ENCODE data around the gene PPP1R8.
"Not testable (repeated sequence)": the region's sequence is repeated elsewhere in the genome, so short reads cannot be mapped to it uniquely, and the experiment has no call there.

Gene PPP1R8

DNA sequence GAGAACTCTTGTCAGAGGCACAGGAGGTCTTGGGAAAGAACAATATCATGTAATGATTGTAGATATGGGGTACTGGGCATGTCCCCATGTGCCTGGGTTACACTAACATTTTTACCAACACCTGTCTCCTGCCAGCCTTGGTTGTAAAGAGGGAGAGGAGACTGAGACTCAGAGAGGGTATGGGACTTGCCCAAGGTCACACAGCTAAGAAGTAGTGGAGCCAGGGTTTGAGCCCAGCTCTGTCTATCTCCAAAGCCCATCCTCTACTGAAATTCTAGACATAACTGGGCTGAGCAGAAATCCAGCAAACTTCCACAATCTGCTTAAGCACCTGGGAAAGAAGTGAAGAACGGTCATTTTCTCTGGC is 39.1 kb downstream of the PPP1R8 start:
- TF ChIP-seq CTCF (conservative IDR thresholded peaks at IDR 0.05; ENCODE audit: low read length) (no peak), EZH2phosphoT487 (IDR thresholded peaks at IDR 0.05; ENCODE audit: borderline replicate concordance) (no peak)
- H3K4me2 ChIP-seq (ENCODE audit: low read depth, low read length, poor library complexity, severe bottlenecking) = peak overlapping the region; percentile 87

DNA sequence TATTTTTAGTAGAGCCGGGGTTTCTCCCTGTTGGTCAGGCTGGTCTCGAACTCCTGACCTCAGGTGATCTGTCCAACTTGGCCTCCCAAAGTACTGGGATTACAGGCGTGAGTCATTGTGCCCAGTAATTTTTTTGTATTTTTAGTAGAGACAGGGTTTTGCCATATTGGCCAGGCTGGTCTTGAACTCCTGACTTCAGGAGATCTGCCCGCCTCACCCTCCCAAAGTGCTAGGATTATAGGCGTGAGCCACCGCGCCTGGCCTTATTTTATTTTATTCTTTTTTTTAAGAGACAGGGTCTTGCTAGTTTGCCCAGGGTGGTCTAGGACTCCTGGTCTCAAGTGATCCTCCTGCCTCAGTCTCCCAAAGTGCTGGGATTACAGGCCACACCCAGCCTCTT is 40.5 kb downstream of the PPP1R8 start:
- H3K4me1 ChIP-seq (ENCODE audit: insufficient read depth, low read length, poor library complexity, severe bottlenecking) = peaks cover 22% of the 10 kb centered on the region
- not testable (repeated sequence) for H3K9ac ChIP-seq (ENCODE audit: low read depth, low read length, poor library complexity, severe bottlenecking); H3K27me3 ChIP-seq (ENCODE audit: insufficient read depth, low read length, poor library complexity, severe bottlenecking); H3K4me2 ChIP-seq (ENCODE audit: low read depth, low read length, poor library complexity, severe bottlenecking); H2AFZ ChIP-seq (ENCODE audit: low read length); H3K9me2 ChIP-seq (replicated peaks; ENCODE audit: low read depth, low read length); H3K9me3 ChIP-seq (ENCODE audit: insufficient read depth, low read depth, low read length); H3K4me3 ChIP-seq (ENCODE audit: low read length, poor library complexity, severe bottlenecking); H3K36me3 ChIP-seq (ENCODE audit: insufficient read depth, low read length); H3K79me2 ChIP-seq (ENCODE audit: insufficient read depth, low read length); H4K20me1 ChIP-seq (ENCODE audit: insufficient read depth, low read length, poor library complexity, severe bottlenecking); H3F3A ChIP-seq (ENCODE audit: low read depth)

More for the DNA sequence above, 39.1 kb downstream of the PPP1R8 start:
- Histone ChIP-seq H3K9me2 (replicated peaks; ENCODE audit: low read depth, low read length) (no peaks in the 10 kb centered on the region), H3K9me3 (ENCODE audit: insufficient read depth, low read depth, low read length) (no peaks in the 10 kb centered on the region), H3K9ac (ENCODE audit: low read depth, low read length, poor library complexity, severe bottlenecking) (peak overlapping the region; percentile 66), H3K27me3 (ENCODE audit: insufficient read depth, low read length, poor library complexity, severe bottlenecking) (no peaks in the 10 kb centered on the region), H3K4me3 (ENCODE audit: low read length, poor library complexity, severe bottlenecking) (peak overlapping the region; percentile 71), H3K79me2 (ENCODE audit: insufficient read depth, low read length) (no peaks in the 10 kb centered on the region), H3K36me3 (ENCODE audit: insufficient read depth, low read length) (no peaks in the 10 kb centered on the region), H3F3A (ENCODE audit: low read depth) (no peaks in the 10 kb centered on the region), H2AFZ (ENCODE audit: low read length) (peak overlapping the region; percentile 69; the same call in 1 of the 2 replicates), H3K4me1 (ENCODE audit: insufficient read depth, low read length, poor library complexity, severe bottlenecking) (peaks cover 22% of the 10 kb centered on the region), H4K20me1 (ENCODE audit: insufficient read depth, low read length, poor library complexity, severe bottlenecking) (no peaks in the 10 kb centered on the region)

DNA sequence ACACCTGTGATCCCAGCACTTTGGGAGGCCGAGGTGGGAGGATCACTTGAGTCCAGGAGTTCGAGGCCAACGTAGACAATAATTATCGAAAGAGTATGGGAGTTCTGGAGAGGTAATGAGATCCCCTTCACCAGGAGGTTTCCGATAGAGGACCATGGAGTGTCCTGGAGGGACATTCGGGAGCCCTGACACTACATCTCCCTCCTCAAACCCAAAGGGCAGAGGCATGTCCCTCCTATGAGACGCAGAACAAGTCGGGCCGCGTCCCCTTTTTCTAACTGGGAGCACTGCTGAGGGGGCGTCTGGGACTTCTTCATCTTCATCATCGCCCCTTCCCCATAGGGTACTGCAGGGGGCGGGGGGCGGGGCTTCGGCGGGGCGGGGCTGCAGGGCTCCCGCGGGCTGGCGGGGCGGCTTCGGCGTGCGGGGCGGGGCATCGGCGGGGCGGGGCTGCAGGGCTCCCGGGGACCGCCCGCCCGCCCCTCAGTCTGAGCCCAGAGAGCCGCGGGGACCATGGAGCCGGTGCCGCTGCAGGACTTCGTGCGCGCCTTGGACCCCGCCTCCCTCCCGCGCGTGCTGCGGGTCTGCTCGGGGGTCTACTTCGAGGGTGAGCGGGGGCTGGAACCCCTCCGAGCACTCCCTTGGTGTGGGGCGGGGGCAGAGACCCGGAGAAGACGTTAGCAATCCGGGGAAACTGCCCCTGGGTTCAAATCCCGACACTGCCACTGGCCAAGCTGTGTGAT is 41.6 kb downstream of the PPP1R8 start, which contains the start of gene THEMIS2:
TSS of gene THEMIS2 (plus strand) at position 486 of the 743 bp plus-strand sequence. CDS start at position 514, 28 bp downstream.
- Histone ChIP-seq H3K4me3 (ENCODE audit: low read length, poor library complexity, severe bottlenecking) (peak within 1 kb of the TSS; percentile 74), H3K9me3 (ENCODE audit: insufficient read depth, low read depth, low read length) (no peaks in the 10 kb centered on the region), H3K36me3 (ENCODE audit: insufficient read depth, low read length) (no peaks in the 10 kb centered on the region), H3K4me2 (ENCODE audit: low read depth, low read length, poor library complexity, severe bottlenecking) (peak within 1 kb of the TSS; percentile 64), H4K20me1 (ENCODE audit: insufficient read depth, low read length, poor library complexity, severe bottlenecking) (no peaks in the 10 kb centered on the region), H3K27me3 (ENCODE audit: insufficient read depth, low read length, poor library complexity, severe bottlenecking) (no peaks in the 10 kb centered on the region), H3K9ac (ENCODE audit: low read depth, low read length, poor library complexity, severe bottlenecking) (no peak within 1 kb of the TSS), H3K9me2 (replicated peaks; ENCODE audit: low read depth, low read length) (no peaks in the 10 kb centered on the region), H3K4me1 (ENCODE audit: insufficient read depth, low read length, poor library complexity, severe bottlenecking) (peaks cover 22% of the 10 kb centered on the region), H3F3A (ENCODE audit: low read depth) (no peaks in the 10 kb centered on the region), H2AFZ (ENCODE audit: low read length) (peak within 1 kb of the TSS; percentile 78), H3K79me2 (ENCODE audit: insufficient read depth, low read length) (no peaks in the 10 kb centered on the region)
- TF ChIP-seq CTCF (conservative IDR thresholded peaks at IDR 0.05; ENCODE audit: low read length) (no peak), EZH2phosphoT487 (IDR thresholded peaks at IDR 0.05; ENCODE audit: borderline replicate concordance) (no peak)
